H1 (cell line): ENCODE measurements around the gene PRSS53. TPM values are rescaled to one million over a fixed set of nuclear protein-coding genes. Genes with fewer than 3 reads are reported as not detected.
A peak's percentile ranks its signal among the peaks of the same experiment; 100 is the strongest.

ENCODE experiments used
- ATF3 ChIP-seq: IDR thresholded peaks from 2 replicates; pipeline ENCODE4 v1.6.1; 2011; ENCODE audit warnings: low read depth, mild to moderate bottlenecking, low read length; ENCODE audit not compliant: insufficient read depth
- BACH1 ChIP-seq: IDR thresholded peaks from 2 replicates; pipeline ENCODE4 v1.6.1; 2012; ENCODE audit warnings: low read length, improper control_type of control experiment
- CHD1 ChIP-seq: IDR thresholded peaks from 2 replicates; pipeline ENCODE4 v1.6.1; 2012; ENCODE audit warnings: low read depth, low read length, improper control_type of control experiment
- CHD2 ChIP-seq: IDR thresholded peaks from 2 replicates; pipeline ENCODE4 v1.6.1; 2012; ENCODE audit warnings: low read length, improper control_type of control experiment
- CTBP2 ChIP-seq: IDR thresholded peaks from 2 replicates; pipeline ENCODE4 v1.7.0; 2011; ENCODE audit warnings: borderline replicate concordance, mild to moderate bottlenecking, moderate library complexity, mixed read lengths, low read length; ENCODE audit not compliant: insufficient read depth, insufficient read length
- CTCF ChIP-seq, 3 experiments: IDR thresholded peaks; 1 replicate in 2 of 3; 2 replicates in 1 of 3; pipeline versions ENCODE4 v1.5.1 to v1.6.1; 2011; ENCODE audit warnings: low read length in 3 of 3, mild to moderate bottlenecking in 3 of 3, inconsistent platforms in 2 of 3, low read depth in 1 of 3, moderate library complexity in 1 of 3; ENCODE audit not compliant: insufficient read depth in 1 of 3; ENCODE audit errors: control extremely low read depth in 1 of 3
- EP300 ChIP-seq, 2 experiments: IDR thresholded peaks; 1 replicate in 1 of 2; 2 replicates in 1 of 2; pipeline ENCODE4 v1.6.1; 2011 to 2012; ENCODE audit warnings: low read depth in 2 of 2, low read length in 2 of 2, mild to moderate bottlenecking in 2 of 2, borderline replicate concordance in 1 of 2, inconsistent platforms in 1 of 2, moderate library complexity in 1 of 2
- HDAC6 ChIP-seq: IDR thresholded peaks from one replicate; pipeline ENCODE4 v1.7.1; 2012; ENCODE audit warnings: low read depth, mild to moderate bottlenecking, inconsistent platforms, low read length, moderate library complexity
- KDM5A ChIP-seq: fragments of 200-600 bp; IDR thresholded peaks from 2 replicates; pipeline ENCODE4 v1.7.1; 2012; ENCODE audit warnings: mild to moderate bottlenecking, low read length, inconsistent platforms, mixed read lengths
- POLR2A ChIP-seq, 2 experiments: IDR thresholded peaks; 1 replicate in 1 of 2; 2 replicates in 1 of 2; pipeline ENCODE4 v1.6.1; 2011; ENCODE audit warnings: low read depth in 2 of 2, low read length in 2 of 2, mild to moderate bottlenecking in 2 of 2; ENCODE audit errors: control extremely low read depth in 1 of 2
- POLR2AphosphoS5 ChIP-seq: IDR thresholded peaks from 2 replicates; pipeline ENCODE4 v1.6.1; 2011; ENCODE audit warnings: low read depth, low read length
- POU5F1 ChIP-seq: IDR thresholded peaks from 2 replicates; pipeline ENCODE4 v1.6.1; 2011; ENCODE audit warnings: low read depth, mild to moderate bottlenecking, low read length, moderate library complexity
- RBBP5 ChIP-seq: IDR thresholded peaks from 2 replicates; pipeline ENCODE4 v1.7.1; 2012; ENCODE audit warnings: low read depth, mild to moderate bottlenecking, inconsistent platforms, low read length, moderate library complexity, borderline replicate concordance
- RXRA ChIP-seq: IDR thresholded peaks from 2 replicates; pipeline ENCODE4 v1.6.1; 2011; ENCODE audit warnings: low read depth, mild to moderate bottlenecking, low read length, moderate library complexity; ENCODE audit not compliant: insufficient read depth
- SIN3A ChIP-seq, 2 experiments: IDR thresholded peaks in 1 of 2; conservative IDR thresholded peaks in 1 of 2; 2 replicates each; pipeline ENCODE4 v1.6.1; 2011 to 2012; ENCODE audit warnings: low read length in 2 of 2, improper control_type of control experiment in 1 of 2, low read depth in 1 of 2, mild to moderate bottlenecking in 1 of 2
- SIRT6 ChIP-seq: IDR thresholded peaks from one replicate; pipeline ENCODE4 v1.7.1; 2012; ENCODE audit warnings: low read length, inconsistent platforms
- SP4 ChIP-seq: IDR thresholded peaks from 2 replicates; pipeline ENCODE4 v1.6.1; 2012; ENCODE audit warnings: low read length, inconsistent platforms
- TBP ChIP-seq: IDR thresholded peaks from 2 replicates; pipeline ENCODE4 v1.6.1; 2011; ENCODE audit warnings: low read depth, low read length, improper control_type of control experiment
- YY1 ChIP-seq: IDR thresholded peaks from 2 replicates; pipeline ENCODE4 v1.6.1; 2011; ENCODE audit warnings: low read depth, mild to moderate bottlenecking, low read length
- ZNF274 ChIP-seq: IDR thresholded peaks from 2 replicates; pipeline ENCODE4 v1.7.0; 2012; ENCODE audit warnings: low read length, borderline replicate concordance; ENCODE audit errors: extremely low read depth
- polyA plus RNA-seq, 7 experiments: library from polyadenylated mRNA; depleted of rRNA in 3 of 7; stranded (reverse) in 5 of 7; unstranded in 2 of 7; fragments of >200 nt in 5 of 7; fragments of 200-250 nt in 2 of 7; gene quantifications; 1 replicate in 5 of 7; 2 replicates in 1 of 7; 4 replicates in 1 of 7; pipeline versions ENCODE4 v1.2.1 to v1.2.3, GENCODE V29; 2011 to 2013; ENCODE audit warnings: missing spikeins in 2 of 7, mixed read lengths in 2 of 7
- total RNA-seq: library from RNA; stranded (reverse); fragmentation: NEBNext Ultra II Directional; extraction: Animal tissue kit (Norgen Biotek cat#: 25700); gene quantifications from 2 replicates; pipeline ENCODE4 v1.2.1, GENCODE V29; 2021
- TF ChIP-seq, protein P1 (sequence below): IDR thresholded peaks from 2 replicates; pipeline ENCODE4 v1.6.1; 2012; ENCODE audit warnings: inconsistent platforms

Gene PRSS53
- total and polyA plus RNA-seq, 2 of the 8 experiments (the other 6 are each of a cell fraction or from before 2014, with no cell fraction given), result 1.7 to 2.6 TPM

GRCh38 chr16:31073142-31073969 is 15.4 kb downstream of the PRSS53 start (continued):
- TF ChIP-seq CTCF (IDR thresholded peaks at IDR 0.05; ENCODE audit: control extremely low read depth in 1 of 3, insufficient read depth in 1 of 3, low read depth in 1 of 3, low read length in 3 of 3) (no peak), EP300 (IDR thresholded peaks at IDR 0.05; ENCODE audit: borderline replicate concordance in 1 of 2, low read depth in 2 of 2, low read length in 2 of 2) (0 out of 3 replicates have a peak, but pooled peaks of 1 of the 2 experiments have one; percentile 10), POLR2A (IDR thresholded peaks at IDR 0.05; ENCODE audit: control extremely low read depth in 1 of 2, low read depth in 2 of 2, low read length in 2 of 2) (peak in 1 of 2 experiments; percentile 10; a peak in 2 of 3 replicates), BACH1 (no peak), ZNF274 (no peak), POU5F1 (no peak), RBBP5 (peak; percentile 78), TBP (peak; percentile 56; the same call in 1 of the 2 replicates), CHD2 (0 out of 2 replicates have a peak, but pooled peaks have one; percentile 9), KDM5A (no peak; the same call in 1 of the 2 replicates), SP4 (no peak), HDAC6 (no peak), SIN3A (conservative IDR thresholded peaks at IDR 0.05 in 1 of 2, IDR thresholded peaks at IDR 0.05 in 1 of 2; ENCODE audit: low read depth in 1 of 2, low read length in 2 of 2) (peak; percentile 77 to 94; a peak in 3 of 4 replicates), CTBP2 (no peak), SIRT6 (no peak), RXRA (no peak), YY1 (peak; percentile 77; the same call in 1 of the 2 replicates), CHD1 (no peak), POLR2AphosphoS5 (peak; percentile 37; the same call in 1 of the 2 replicates), ATF3 (no peak)
- TF ChIP-seq, protein P1, sequence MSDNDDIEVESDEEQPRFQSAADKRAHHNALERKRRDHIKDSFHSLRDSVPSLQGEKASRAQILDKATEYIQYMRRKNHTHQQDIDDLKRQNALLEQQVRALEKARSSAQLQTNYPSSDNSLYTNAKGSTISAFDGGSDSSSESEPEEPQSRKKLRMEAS, result peak; percentile 19
